BJ (cell line): ENCODE results near the gene GFOD1. TPM values are rescaled to one million over a fixed set of nuclear protein-coding genes. Genes with fewer than 3 reads are reported as not detected.

Source experiments
- CTCF ChIA-PET: fragments of 350-600 bp; formaldehyde crosslinking; extraction: SDS; loops from one replicate; lab custom pipeline; 2021; ENCODE audit warnings: antibody characterized with exemption, inconsistent platforms; lab: Yijun Ruan, JAX
- POLR2A ChIA-PET: fragments of 300-600 bp; sonication (Branson Sonifier 250); formaldehyde crosslinking; extraction: SDS; loops from one replicate; lab custom pipeline; 2021; ENCODE audit warnings: antibody characterized with exemption; lab: Charles Lee
- DNase-seq: peaks from one replicate; pipeline ENCODE4 v3.0.0-alpha.2; 2011; ENCODE audit warnings: low read depth
- H3K27me3 ChIP-seq: 2 replicates; pipeline ENCODE4 v1.6.0; 2011; ENCODE audit warnings: low read length; ENCODE audit not compliant: control insufficient read depth, insufficient read depth
- H3K36me3 ChIP-seq: 2 replicates; pipeline ENCODE4 v1.5.1; 2011; ENCODE audit warnings: low read length; ENCODE audit not compliant: control insufficient read depth, insufficient read depth
- H3K4me3 ChIP-seq: 2 replicates; pipeline ENCODE4 v1.5.1; 2011; ENCODE audit warnings: low read depth, mild to moderate bottlenecking, control low read depth, low read length
- polyA plus RNA-seq: library from polyadenylated mRNA; depleted of rRNA; stranded (reverse); fragments of >200 nt; gene quantifications from 2 replicates; pipeline ENCODE4 v1.2.3, GENCODE V29; 2011
- TF ChIP-seq, protein P1 (sequence below): IDR thresholded peaks from 2 replicates; pipeline ENCODE4 v1.5.1; 2011; ENCODE audit warnings: low read depth, mild to moderate bottlenecking, control low read depth, inconsistent platforms, low read length, moderate library complexity; ENCODE audit not compliant: insufficient read depth

The GFOD1 gene
- polyA plus RNA-seq, 1 experiment: 0.76 TPM

GRCh38 chr6:13417431-13417830 is 70.0 kb downstream of the GFOD1 start:
- TF ChIP-seq, protein P1, sequence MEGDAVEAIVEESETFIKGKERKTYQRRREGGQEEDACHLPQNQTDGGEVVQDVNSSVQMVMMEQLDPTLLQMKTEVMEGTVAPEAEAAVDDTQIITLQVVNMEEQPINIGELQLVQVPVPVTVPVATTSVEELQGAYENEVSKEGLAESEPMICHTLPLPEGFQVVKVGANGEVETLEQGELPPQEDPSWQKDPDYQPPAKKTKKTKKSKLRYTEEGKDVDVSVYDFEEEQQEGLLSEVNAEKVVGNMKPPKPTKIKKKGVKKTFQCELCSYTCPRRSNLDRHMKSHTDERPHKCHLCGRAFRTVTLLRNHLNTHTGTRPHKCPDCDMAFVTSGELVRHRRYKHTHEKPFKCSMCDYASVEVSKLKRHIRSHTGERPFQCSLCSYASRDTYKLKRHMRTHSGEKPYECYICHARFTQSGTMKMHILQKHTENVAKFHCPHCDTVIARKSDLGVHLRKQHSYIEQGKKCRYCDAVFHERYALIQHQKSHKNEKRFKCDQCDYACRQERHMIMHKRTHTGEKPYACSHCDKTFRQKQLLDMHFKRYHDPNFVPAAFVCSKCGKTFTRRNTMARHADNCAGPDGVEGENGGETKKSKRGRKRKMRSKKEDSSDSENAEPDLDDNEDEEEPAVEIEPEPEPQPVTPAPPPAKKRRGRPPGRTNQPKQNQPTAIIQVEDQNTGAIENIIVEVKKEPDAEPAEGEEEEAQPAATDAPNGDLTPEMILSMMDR: no peak
- POLR2A ChIA-PET: no interaction called here
- Histone ChIP-seq H3K4me3 (no peak overlapping the region), H3K27me3 (no peaks in the 10 kb centered on the region; the same call in 1 of the 2 replicates), H3K36me3 (no peaks in the 10 kb centered on the region)
- DNase-seq: no peak
- CTCF ChIA-PET: no interaction called here

DNA sequence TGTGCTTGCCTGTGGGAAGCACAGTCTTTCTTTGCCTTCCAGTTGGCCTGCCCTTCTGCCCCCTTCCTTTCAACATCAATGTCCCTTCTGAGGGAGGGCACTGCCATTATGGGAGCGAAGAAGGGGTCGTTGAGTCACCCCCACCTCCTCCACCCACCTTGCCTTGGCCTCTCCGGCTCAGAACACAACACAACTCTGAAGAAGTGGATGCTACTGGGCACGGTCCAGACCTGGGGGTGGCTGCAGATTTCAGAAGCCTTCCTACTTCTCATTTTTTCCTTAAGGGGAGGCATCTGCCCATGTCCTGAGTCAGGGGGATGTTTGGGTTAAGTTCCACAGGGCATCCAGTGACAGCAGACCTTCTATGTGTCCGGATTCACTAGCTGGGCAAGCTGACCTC is 72.1 kb downstream of the GFOD1 start:
- H3K36me3 ChIP-seq: no peaks in the 10 kb centered on the region
- H3K4me3 ChIP-seq: no peak overlapping the region
- no peak for DNase-seq
- H3K27me3 ChIP-seq: no peaks in the 10 kb centered on the region; the same call in 1 of the 2 replicates
- ChIA-PET POLR2A (no interaction called here), CTCF (no interaction called here)
- TF ChIP-seq, protein P1: no peak

DNA sequence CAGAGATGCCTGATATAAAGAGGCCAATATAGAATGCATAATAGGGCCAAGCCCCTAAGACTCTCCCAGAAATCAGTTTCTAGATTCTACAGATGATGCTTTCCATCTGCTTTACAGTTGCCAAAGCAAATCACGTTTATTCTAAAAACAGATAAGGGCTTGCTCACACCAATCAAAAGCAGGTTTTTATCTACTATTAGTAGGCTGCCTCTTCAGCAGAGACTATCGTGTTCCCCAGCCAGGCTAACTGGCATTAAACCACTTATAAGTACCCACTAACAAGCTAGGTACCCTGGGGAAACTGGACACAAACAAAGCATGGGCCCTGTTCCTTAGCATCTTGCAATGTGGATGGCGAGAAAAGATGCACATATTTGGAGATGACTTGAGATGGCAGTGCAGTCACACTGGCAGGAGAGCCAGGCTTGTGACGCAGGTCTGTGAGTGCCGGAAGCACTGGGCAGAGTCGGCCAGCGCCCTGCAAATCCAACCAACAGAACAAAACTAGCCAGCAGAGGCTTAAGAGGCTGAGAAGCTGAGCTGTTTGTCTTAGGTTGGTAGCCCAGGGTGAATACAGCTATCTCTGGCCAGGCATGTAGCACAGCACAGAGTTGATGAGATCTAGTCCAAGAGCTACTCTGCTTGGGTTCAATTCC is 73.4 kb downstream of the GFOD1 start:
- no peaks in the 10 kb centered on the region; the same call in 1 of the 2 replicates for H3K27me3 ChIP-seq
- ChIA-PET CTCF (interaction anchor here (1.5 kb wide), 1 partner anchor 124 kb away, joined by 3 read pairs; no protein-coding TSS in a partner anchor), POLR2A (no interaction called here)
- no peak overlapping the region for H3K4me3 ChIP-seq
- DNase-seq: no peak
- TF ChIP-seq, protein P1: no peak
- H3K36me3 ChIP-seq: no peaks in the 10 kb centered on the region

- no peak for DNase-seq
- Histone ChIP-seq H3K27me3 (no peaks in the 10 kb centered on the region; the same call in 1 of the 2 replicates), H3K36me3 (no peaks in the 10 kb centered on the region), H3K4me3 (no peak overlapping the region)
- ChIA-PET POLR2A (no interaction called here), CTCF (interaction anchor here (1.5 kb wide), 1 partner anchor 125 kb away, joined by 3 read pairs; no protein-coding TSS in a partner anchor)
- TF ChIP-seq, protein P1: no peak
These were observed 73.9 kb downstream of the GFOD1 start for GRCh38 chr6:13413466-13413862.

- CTCF ChIA-PET: no interaction called here
- POLR2A ChIA-PET: no interaction called here
These were observed 74.5 kb downstream of the GFOD1 start for GRCh38 chr6:13412639-13413465.

More at GRCh38 chr6:13412639-13413465, 74.5 kb downstream of the GFOD1 start:
- Histone ChIP-seq H3K27me3 (no peaks in the 10 kb centered on the region; the same call in 1 of the 2 replicates), H3K4me3 (no peak overlapping the region), H3K36me3 (no peaks in the 10 kb centered on the region)
- TF ChIP-seq, protein P1: no peak
- DNase-seq: no peak
